ENCODE measurements around the gene CST4.

DNA sequence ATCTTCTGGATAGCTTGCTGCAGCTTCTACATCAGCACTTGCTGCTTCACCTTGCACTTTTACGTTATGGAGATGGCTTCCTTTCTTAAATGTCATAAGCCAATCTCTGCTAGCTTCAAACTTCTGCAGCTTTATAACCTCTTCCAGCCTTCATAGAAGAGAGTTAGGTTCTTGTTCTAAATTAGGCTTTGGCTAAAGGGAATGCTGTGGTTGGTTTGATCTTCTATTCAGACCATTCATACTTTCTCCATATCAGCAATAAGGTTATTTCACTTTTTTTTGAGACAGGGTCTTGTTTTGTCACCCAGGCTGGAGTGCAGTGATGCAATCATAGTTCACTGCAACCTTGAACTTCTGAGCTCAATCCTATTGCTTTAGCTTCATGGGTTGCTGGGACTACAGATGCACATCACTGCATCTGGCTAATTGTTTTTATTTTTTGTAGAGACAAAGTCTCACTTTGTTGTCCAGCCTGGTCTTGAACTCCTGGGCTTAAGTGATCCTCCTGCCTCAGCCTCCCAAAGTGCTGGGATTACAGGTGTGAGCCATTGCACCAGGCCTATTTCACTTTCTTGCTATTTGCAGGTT is 38.9 kb downstream of the CST4 start:
- TF ChIP-seq CTCF (tag by site-specific recombination; IDR thresholded peaks at IDR 0.05) (no peak), ZBTB10 (tag by site-specific recombination; IDR thresholded peaks at IDR 0.05) (no peak), ZNF174 (tag by site-specific recombination; IDR thresholded peaks at IDR 0.05) (no peak), TCF7L2 (IDR thresholded peaks at IDR 0.05; ENCODE audit: borderline replicate concordance, low read depth, low read length) (no peak), ZNF530 (tag by site-specific recombination; IDR thresholded peaks at IDR 0.05; ENCODE audit: low read depth) (no peak), ZBTB17 (tag by site-specific recombination; IDR thresholded peaks at IDR 0.05) (no peak), AEBP2 (tag by site-specific recombination; IDR thresholded peaks at IDR 0.05; ENCODE audit: borderline replicate concordance) (no peak), HOXA7 (CRISPR knock-in tag; IDR thresholded peaks at IDR 0.05; ENCODE audit: borderline replicate concordance) (no peak), EGR2 (tag by site-specific recombination; IDR thresholded peaks at IDR 0.05; ENCODE audit: low read depth) (no peak)
- TF ChIP-seq, protein P1, sequence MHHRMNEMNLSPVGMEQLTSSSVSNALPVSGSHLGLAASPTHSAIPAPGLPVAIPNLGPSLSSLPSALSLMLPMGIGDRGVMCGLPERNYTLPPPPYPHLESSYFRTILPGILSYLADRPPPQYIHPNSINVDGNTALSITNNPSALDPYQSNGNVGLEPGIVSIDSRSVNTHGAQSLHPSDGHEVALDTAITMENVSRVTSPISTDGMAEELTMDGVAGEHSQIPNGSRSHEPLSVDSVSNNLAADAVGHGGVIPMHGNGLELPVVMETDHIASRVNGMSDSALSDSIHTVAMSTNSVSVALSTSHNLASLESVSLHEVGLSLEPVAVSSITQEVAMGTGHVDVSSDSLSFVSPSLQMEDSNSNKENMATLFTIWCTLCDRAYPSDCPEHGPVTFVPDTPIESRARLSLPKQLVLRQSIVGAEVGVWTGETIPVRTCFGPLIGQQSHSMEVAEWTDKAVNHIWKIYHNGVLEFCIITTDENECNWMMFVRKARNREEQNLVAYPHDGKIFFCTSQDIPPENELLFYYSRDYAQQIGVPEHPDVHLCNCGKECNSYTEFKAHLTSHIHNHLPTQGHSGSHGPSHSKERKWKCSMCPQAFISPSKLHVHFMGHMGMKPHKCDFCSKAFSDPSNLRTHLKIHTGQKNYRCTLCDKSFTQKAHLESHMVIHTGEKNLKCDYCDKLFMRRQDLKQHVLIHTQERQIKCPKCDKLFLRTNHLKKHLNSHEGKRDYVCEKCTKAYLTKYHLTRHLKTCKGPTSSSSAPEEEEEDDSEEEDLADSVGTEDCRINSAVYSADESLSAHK (tag by site-specific recombination; IDR thresholded peaks at IDR 0.05) = no peak

All from HEK293 (cell line).